Measurements from ENCODE around the gene CDIP1. TPM values are rescaled to one million over a fixed set of nuclear protein-coding genes. Genes with fewer than 3 reads are reported as not detected.

CDIP1 gene
- total RNA-seq, 1 donor from 2014 or later, result 64.7 TPM

GRCh38 chr16:4500272-4500671, 38.3 kb downstream of the CDIP1 start:
- Histone ChIP-seq H3K4me3 (ENCODE audit: insufficient read depth, low read depth, low read length) (peak overlapping the region; percentile 9), H3K27me3 (ENCODE audit: insufficient read depth, low read length) (no peaks in the 10 kb centered on the region), H2AFZ (ENCODE audit: low read depth, low read length) (no peak overlapping the region), H3K4me1 (ENCODE audit: insufficient read depth, low read length) (peaks cover 34% of the 10 kb centered on the region), H3K9me3 (ENCODE audit: insufficient read depth, low read depth, low read length) (no peaks in the 10 kb centered on the region), H3K9ac (ENCODE audit: low read length) (peak overlapping the region; percentile 55), H3K4me2 (ENCODE audit: low read length) (peak overlapping the region; percentile 74), H4K20me1 (ENCODE audit: insufficient read depth, low read length) (peaks cover 51% of the 10 kb centered on the region), H3K79me2 (ENCODE audit: insufficient read depth, low read length) (peaks cover 62% of the 10 kb centered on the region), H3K36me3 (ENCODE audit: insufficient read depth, low read length) (peaks cover 9% of the 10 kb centered on the region), H3K27ac (ENCODE audit: low read depth, low read length) (peak overlapping the region; percentile 50)
- no peaks in the 10 kb centered on the region for H3K27me3 Mint-ChIP-seq (ENCODE audit: low read depth, unreplicated experiment)
- H3K4me1 Mint-ChIP-seq (ENCODE audit: low read depth, unreplicated experiment), result peaks cover 48% of the 10 kb centered on the region
- peak overlapping the region; percentile 85 for H3K27ac Mint-ChIP-seq (ENCODE audit: unreplicated experiment)
- no peak for TF ChIP-seq EZH2 (IDR thresholded peaks at IDR 0.05; ENCODE audit: insufficient read depth, low read length)
- no peak for TF ChIP-seq CTCF (IDR thresholded peaks at IDR 0.05; ENCODE audit: insufficient read depth, low read depth, low read length)
- H3K9me3 Mint-ChIP-seq (ENCODE audit: unreplicated experiment), result no peaks in the 10 kb centered on the region
- peaks cover 4% of the 10 kb centered on the region for H3K36me3 Mint-ChIP-seq (ENCODE audit: low read depth, unreplicated experiment)
- H3K4me3 Mint-ChIP-seq (ENCODE audit: unreplicated experiment), result no peak overlapping the region
- FAIRE-seq (peak; percentile 99), DNase-seq (ENCODE audit: low read depth) (peak; percentile 83)

GRCh38 chr16:4499196-4499555, 39.4 kb downstream of the CDIP1 start:
- H3K4me2 ChIP-seq (ENCODE audit: low read length), result no peak overlapping the region
- peaks cover 58% of the 10 kb centered on the region for H3K79me2 ChIP-seq (ENCODE audit: insufficient read depth, low read length)
- TF ChIP-seq CTCF (IDR thresholded peaks at IDR 0.05; ENCODE audit: insufficient read depth, low read depth, low read length), result no peak
- no peak for TF ChIP-seq EZH2 (IDR thresholded peaks at IDR 0.05; ENCODE audit: insufficient read depth, low read length)
- Mint-ChIP-seq H3K4me3 (ENCODE audit: unreplicated experiment) (no peak overlapping the region), H3K4me1 (ENCODE audit: low read depth, unreplicated experiment) (peaks cover 50% of the 10 kb centered on the region), H3K27me3 (ENCODE audit: low read depth, unreplicated experiment) (no peaks in the 10 kb centered on the region), H3K9me3 (ENCODE audit: unreplicated experiment) (no peaks in the 10 kb centered on the region), H3K36me3 (ENCODE audit: low read depth, unreplicated experiment) (peaks cover 4% of the 10 kb centered on the region), H3K27ac (ENCODE audit: unreplicated experiment) (peak overlapping the region; percentile 16)
- no peak overlapping the region for H3K4me3 ChIP-seq (ENCODE audit: insufficient read depth, low read depth, low read length)
- H4K20me1 ChIP-seq (ENCODE audit: insufficient read depth, low read length), result peaks cover 51% of the 10 kb centered on the region
- peaks cover 44% of the 10 kb centered on the region for H3K4me1 ChIP-seq (ENCODE audit: insufficient read depth, low read length)
- H3K9me3 ChIP-seq (ENCODE audit: insufficient read depth, low read depth, low read length), result no peaks in the 10 kb centered on the region
- no peak overlapping the region for H2AFZ ChIP-seq (ENCODE audit: low read depth, low read length)
- DNase-seq (ENCODE audit: low read depth) (no peak), FAIRE-seq (no peak)
- H3K36me3 ChIP-seq (ENCODE audit: insufficient read depth, low read length), result peaks cover 9% of the 10 kb centered on the region
- H3K9ac ChIP-seq (ENCODE audit: low read length), result no peak overlapping the region
- H3K27me3 ChIP-seq (ENCODE audit: insufficient read depth, low read length), result no peaks in the 10 kb centered on the region
- H3K27ac ChIP-seq (ENCODE audit: low read depth, low read length), result no peak overlapping the region

- no peak overlapping the region for H2AFZ ChIP-seq (ENCODE audit: low read depth, low read length)
- H3K4me1 ChIP-seq (ENCODE audit: insufficient read depth, low read length), result peaks cover 44% of the 10 kb centered on the region
Measured at GRCh38 chr16:4498546-4499195, 39.9 kb downstream of the CDIP1 start.

More at GRCh38 chr16:4498546-4499195, 39.9 kb downstream of the CDIP1 start:
- Mint-ChIP-seq H3K9me3 (ENCODE audit: unreplicated experiment) (no peaks in the 10 kb centered on the region), H3K4me1 (ENCODE audit: low read depth, unreplicated experiment) (peaks cover 47% of the 10 kb centered on the region), H3K4me3 (ENCODE audit: unreplicated experiment) (no peak overlapping the region), H3K36me3 (ENCODE audit: low read depth, unreplicated experiment) (peaks cover 4% of the 10 kb centered on the region), H3K27me3 (ENCODE audit: low read depth, unreplicated experiment) (no peaks in the 10 kb centered on the region), H3K27ac (ENCODE audit: unreplicated experiment) (no peak overlapping the region)
- Histone ChIP-seq H3K79me2 (ENCODE audit: insufficient read depth, low read length) (peaks cover 55% of the 10 kb centered on the region), H3K9ac (ENCODE audit: low read length) (no peak overlapping the region), H3K4me2 (ENCODE audit: low read length) (no peak overlapping the region), H3K9me3 (ENCODE audit: insufficient read depth, low read depth, low read length) (no peaks in the 10 kb centered on the region), H3K27ac (ENCODE audit: low read depth, low read length) (no peak overlapping the region), H3K4me3 (ENCODE audit: insufficient read depth, low read depth, low read length) (no peak overlapping the region), H3K36me3 (ENCODE audit: insufficient read depth, low read length) (peaks cover 9% of the 10 kb centered on the region), H3K27me3 (ENCODE audit: insufficient read depth, low read length) (no peaks in the 10 kb centered on the region), H4K20me1 (ENCODE audit: insufficient read depth, low read length) (peaks cover 46% of the 10 kb centered on the region)
- FAIRE-seq (no peak), DNase-seq (ENCODE audit: low read depth) (no peak)
- TF ChIP-seq EZH2 (IDR thresholded peaks at IDR 0.05; ENCODE audit: insufficient read depth, low read length) (no peak), CTCF (IDR thresholded peaks at IDR 0.05; ENCODE audit: insufficient read depth, low read depth, low read length) (no peak)
